Effector memory CD8-positive, alpha-beta T cell (primary cell): ENCODE data around the gene DDX11.
"Not testable (repeated sequence)": the region's sequence is repeated elsewhere in the genome, so short reads cannot be mapped to it uniquely, and the experiment has no call there.

Experiments
- ATAC-seq: fragments of 150-1000 bp; cut with Tn5 transposase; replicated peaks from 2 replicates; pipeline ENCODE4 v1.10.0; 2021; ENCODE audit warnings: mild to moderate bottlenecking, moderate library complexity
- DNase-seq, 3 experiments: peaks; one replicate each; pipeline ENCODE4 v3.0.0; 2021
- H3K27ac Mint-ChIP-seq, 2 donors: one replicate each; pipeline ENCODE4 v1.8.0; 2022; ENCODE audit warnings: mild to moderate bottlenecking in 2 of 2, mixed read lengths in 2 of 2, moderate library complexity in 2 of 2
- H3K27me3 Mint-ChIP-seq, 2 donors: one replicate each; pipeline ENCODE4 v1.8.0; 2022; ENCODE audit warnings: mixed read lengths in 2 of 2
- H3K36me3 Mint-ChIP-seq: one replicate; pipeline ENCODE4 v1.8.0; 2022; ENCODE audit warnings: mild to moderate bottlenecking, moderate library complexity, mixed read lengths; ENCODE audit not compliant: insufficient read depth
- H3K4me1 Mint-ChIP-seq, 2 donors: one replicate each; pipeline ENCODE4 v1.8.0; 2022; ENCODE audit warnings: low read depth in 2 of 2, mixed read lengths in 2 of 2
- H3K4me3 Mint-ChIP-seq, 2 donors: one replicate each; pipeline ENCODE4 v1.8.0; 2022; ENCODE audit warnings: mild to moderate bottlenecking in 2 of 2, mixed read lengths in 2 of 2, moderate library complexity in 2 of 2
- H3K9me3 Mint-ChIP-seq, 2 donors: one replicate each; pipeline ENCODE4 v1.8.0; 2022; ENCODE audit warnings: mixed read lengths in 2 of 2

DDX11 gene

DNA sequence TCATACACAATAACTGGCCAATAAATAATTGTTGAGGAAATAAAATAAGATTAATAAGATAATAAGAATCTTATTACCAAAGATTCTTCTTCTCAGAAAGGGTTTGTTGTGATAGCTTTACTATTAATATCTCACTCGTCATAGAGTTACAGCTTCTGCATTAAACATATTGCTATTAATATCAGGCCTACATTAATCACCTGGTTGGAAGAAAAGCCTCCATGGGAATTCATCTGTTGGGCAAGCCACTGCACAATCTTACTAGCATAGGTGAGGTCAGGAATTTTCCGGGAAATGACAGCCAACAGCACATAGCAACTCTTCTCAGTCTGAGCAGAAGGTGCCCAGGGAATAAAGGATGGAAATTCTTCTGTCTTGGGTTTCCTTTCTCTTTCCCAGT is 51.5 kb downstream of the DDX11 start:
- DNase-seq, H3K9me3 Mint-ChIP-seq, H3K27ac Mint-ChIP-seq, ATAC-seq, H3K4me3 Mint-ChIP-seq, H3K4me1 Mint-ChIP-seq, H3K36me3 Mint-ChIP-seq: not testable (repeated sequence)
- peaks cover 13 to 17% of the 10 kb centered on the region in 2 donors for H3K27me3 Mint-ChIP-seq

DNA sequence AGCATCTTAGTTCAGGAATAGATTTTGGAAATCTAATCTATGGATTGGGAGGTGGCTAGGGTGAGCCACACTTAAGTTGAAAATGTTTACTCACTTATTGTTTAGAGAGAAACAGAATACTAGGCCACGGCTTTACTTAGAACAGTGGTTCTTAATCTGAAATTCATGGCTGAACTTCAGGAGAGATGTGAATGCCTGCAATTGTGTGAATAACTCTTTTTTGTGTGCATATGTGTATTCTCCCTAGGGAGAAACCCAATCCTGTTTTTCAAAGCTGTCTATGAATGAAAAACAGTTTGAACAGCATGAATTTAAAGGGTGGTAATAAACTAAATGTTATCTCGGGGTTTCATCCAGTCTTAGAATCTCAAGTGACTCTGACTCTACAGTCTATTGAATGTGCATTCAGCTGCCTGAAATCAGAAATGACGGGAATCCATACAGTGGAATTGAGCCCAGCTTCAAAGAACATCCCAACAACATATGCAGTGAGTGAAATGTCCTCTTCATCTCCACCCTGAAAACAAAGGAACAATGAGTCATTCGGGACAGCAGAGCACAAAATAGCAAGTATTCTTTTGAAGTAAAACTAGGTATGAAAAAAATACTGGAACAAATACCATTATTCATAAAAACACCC is 53.7 kb downstream of the DDX11 start:
- not testable (repeated sequence) for H3K4me1 Mint-ChIP-seq, H3K4me3 Mint-ChIP-seq, H3K9me3 Mint-ChIP-seq, H3K36me3 Mint-ChIP-seq, H3K27ac Mint-ChIP-seq, ATAC-seq, DNase-seq
- H3K27me3 Mint-ChIP-seq, result peaks cover 13 to 26% of the 10 kb centered on the region in 2 donors

DNA sequence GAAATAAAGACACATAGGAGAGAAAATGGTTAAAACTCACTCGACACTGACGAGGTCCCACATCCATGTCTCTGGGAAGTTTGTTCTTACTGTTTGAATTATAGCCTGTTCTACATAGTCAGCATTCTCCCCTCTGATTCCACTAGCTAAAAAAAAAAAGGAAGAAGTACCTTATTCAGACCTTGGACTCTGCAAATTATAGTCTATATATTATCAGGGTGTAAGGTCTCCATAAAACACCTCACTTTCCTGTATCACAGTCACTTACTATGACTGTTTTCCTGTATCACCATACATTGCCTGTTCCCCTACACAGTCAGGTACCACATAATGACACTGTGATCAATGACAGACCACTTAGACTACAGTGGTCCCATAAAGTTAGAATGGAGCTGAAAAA is 62.9 kb downstream of the DDX11 start:
- H3K9me3 Mint-ChIP-seq, result not testable (repeated sequence)
- peaks cover 13 to 16% of the 10 kb centered on the region in 2 donors for H3K27me3 Mint-ChIP-seq

DNA sequence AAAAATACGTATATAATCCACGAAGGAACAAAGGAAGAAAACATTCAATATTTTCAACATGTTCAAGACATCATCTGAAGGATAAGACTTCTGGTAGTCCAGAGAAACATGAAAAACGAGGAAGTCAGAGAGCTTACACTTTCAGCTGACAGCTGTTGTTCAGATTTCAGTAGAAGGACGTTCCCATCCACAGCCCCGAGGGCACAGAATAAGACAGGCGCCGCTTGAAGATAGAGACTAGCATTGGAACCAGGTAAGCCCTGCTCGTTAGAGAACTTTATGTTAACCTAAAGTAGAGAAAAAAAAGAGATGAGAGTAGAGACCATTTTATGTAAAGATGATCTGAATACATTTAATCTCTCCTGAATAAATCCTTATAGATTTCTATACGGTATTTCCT is 71.1 kb downstream of the DDX11 start:
- not testable (repeated sequence) for H3K36me3 Mint-ChIP-seq, H3K27me3 Mint-ChIP-seq, H3K9me3 Mint-ChIP-seq, ATAC-seq, DNase-seq, H3K27ac Mint-ChIP-seq, H3K4me1 Mint-ChIP-seq, H3K4me3 Mint-ChIP-seq

More for the DNA sequence above, 62.9 kb downstream of the DDX11 start:
- DNase-seq, ATAC-seq, H3K27ac Mint-ChIP-seq, H3K36me3 Mint-ChIP-seq, H3K4me1 Mint-ChIP-seq, H3K4me3 Mint-ChIP-seq: not testable (repeated sequence)

DNA sequence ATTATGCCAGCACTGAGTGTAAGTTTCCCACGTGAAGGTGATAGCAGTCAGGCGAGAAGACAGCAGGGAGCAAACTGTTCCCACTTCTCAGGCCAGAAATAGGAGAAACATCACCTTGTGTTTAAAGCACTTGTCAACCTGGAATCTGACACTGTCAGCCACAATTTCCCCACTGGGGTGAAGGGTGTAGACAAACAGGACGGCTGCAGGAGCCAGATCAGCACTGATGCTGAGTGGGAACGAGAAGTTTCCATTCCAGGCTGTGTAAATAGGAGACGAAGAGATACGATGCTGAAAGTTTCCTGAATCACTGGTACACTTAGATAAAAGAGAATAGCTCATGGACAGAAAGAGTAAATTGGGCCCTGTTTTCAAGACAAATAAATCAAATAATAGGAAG is 71.6 kb downstream of the DDX11 start:
- not testable (repeated sequence) for H3K4me3 Mint-ChIP-seq, H3K36me3 Mint-ChIP-seq, H3K9me3 Mint-ChIP-seq, DNase-seq, H3K27me3 Mint-ChIP-seq, H3K27ac Mint-ChIP-seq, ATAC-seq, H3K4me1 Mint-ChIP-seq

DNA sequence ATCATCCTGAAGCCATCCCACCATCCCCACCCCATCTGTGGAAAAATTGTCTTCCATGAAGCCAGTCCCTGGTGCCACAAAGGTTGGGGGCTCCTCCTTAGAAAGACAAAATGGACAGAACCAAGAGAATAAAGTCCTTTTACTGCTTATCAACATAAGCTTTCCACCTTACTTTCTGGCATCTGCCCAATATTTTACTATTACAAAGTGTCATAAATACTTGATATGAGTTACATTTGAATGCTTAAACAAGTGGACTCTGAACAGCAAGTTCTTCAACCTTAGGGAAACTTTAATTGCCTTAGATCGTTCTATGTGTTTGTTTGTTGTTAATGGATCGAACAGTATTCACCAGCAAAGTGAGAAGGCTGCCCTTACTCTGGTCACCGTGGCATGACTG is 73.8 kb downstream of the DDX11 start:
- H3K36me3 Mint-ChIP-seq, H3K27ac Mint-ChIP-seq, H3K4me3 Mint-ChIP-seq, H3K4me1 Mint-ChIP-seq, H3K9me3 Mint-ChIP-seq, DNase-seq, ATAC-seq: not testable (repeated sequence)
- H3K27me3 Mint-ChIP-seq, result peaks cover 9 to 16% of the 10 kb centered on the region in 2 donors

DNA sequence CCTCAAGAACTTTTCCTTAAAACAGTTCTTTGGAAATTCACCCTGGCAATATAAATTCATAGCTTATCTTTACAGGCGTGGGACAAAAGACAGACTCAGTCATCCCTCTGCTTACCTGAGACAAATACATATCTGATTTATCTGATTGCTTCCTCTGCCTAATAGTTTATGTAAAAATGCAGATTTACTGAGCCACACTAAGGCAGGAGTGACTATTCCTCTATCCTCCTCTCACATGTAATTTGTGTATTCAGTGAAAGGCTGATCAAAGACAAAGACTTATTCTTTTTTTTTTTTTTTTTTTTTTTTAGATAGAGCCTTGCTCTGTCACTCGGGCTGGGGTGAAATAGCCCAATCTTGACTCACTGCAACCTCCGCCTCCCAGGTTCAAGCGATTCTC is 77.1 kb downstream of the DDX11 start:
- not testable (repeated sequence) for H3K4me1 Mint-ChIP-seq

More for the DNA sequence above, 77.1 kb downstream of the DDX11 start:
- H3K36me3 Mint-ChIP-seq, ATAC-seq, H3K27ac Mint-ChIP-seq, H3K9me3 Mint-ChIP-seq, H3K4me3 Mint-ChIP-seq, DNase-seq: not testable (repeated sequence)
- H3K27me3 Mint-ChIP-seq, result peaks cover 23 to 27% of the 10 kb centered on the region in 2 donors
